Measurements from ENCODE around the gene ADCY2.

ADCY2 gene

DNA sequence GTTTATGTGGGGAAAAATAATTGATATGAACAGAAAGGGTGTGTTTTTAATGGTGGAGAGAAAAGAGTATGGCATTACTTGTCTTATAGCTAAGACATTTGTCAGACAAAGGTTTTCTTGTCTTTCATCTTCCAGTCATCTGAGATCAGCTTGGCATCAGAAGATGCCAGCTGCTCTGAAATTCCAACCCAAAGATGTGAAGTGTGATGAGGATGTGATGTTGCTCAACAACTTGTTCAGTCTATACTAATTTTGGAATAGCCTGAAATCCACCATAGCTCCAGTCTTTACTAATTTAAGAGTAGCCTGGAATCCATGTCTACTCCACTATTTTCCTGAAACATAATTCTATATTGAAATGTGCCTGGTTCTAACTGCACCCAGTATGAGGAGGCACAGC, 272.7 kb downstream of the ADCY2 start:
- H3K23ac ChIP-seq (ENCODE audit: low read length) = no peak overlapping the region
- no peak overlapping the region for H3K56ac ChIP-seq (ENCODE audit: low read length)
- no peak overlapping the region for H4K5ac ChIP-seq (ENCODE audit: low read length)
- DNase-seq = no peak
- no peaks in the 10 kb centered on the region for H3K27me3 ChIP-seq (ENCODE audit: insufficient read depth, low read length, poor library complexity)
- H2AK5ac ChIP-seq (ENCODE audit: low read length) = no peak overlapping the region
- no peaks in the 10 kb centered on the region for H3K79me2 ChIP-seq (ENCODE audit: control insufficient read depth, insufficient read depth, low read length)
- H4K8ac ChIP-seq (ENCODE audit: low read depth, low read length) = no peak overlapping the region
- H3K79me1 ChIP-seq (ENCODE audit: low read length) = peaks cover 6% of the 10 kb centered on the region
- H3K4ac ChIP-seq (ENCODE audit: low read depth, low read length) = no peak overlapping the region
- H2BK120ac ChIP-seq (ENCODE audit: low read depth, low read length) = no peak overlapping the region
- no peak overlapping the region for H2BK15ac ChIP-seq (replicated peaks; ENCODE audit: low read depth)
- H3K9ac ChIP-seq (ENCODE audit: low read length) = no peak overlapping the region
- no peak overlapping the region for H3K18ac ChIP-seq (ENCODE audit: low read length)
- H3K4me2 ChIP-seq (ENCODE audit: low read length) = no peak overlapping the region
- no peak overlapping the region for H3K4me3 ChIP-seq (ENCODE audit: low read length)
- no peaks in the 10 kb centered on the region for H3K36me3 ChIP-seq (ENCODE audit: control insufficient read depth, insufficient read depth, low read length)
- H3K4me1 ChIP-seq (ENCODE audit: control insufficient read depth, low read depth, low read length) = no peaks in the 10 kb centered on the region
- H3K27ac ChIP-seq (ENCODE audit: low read depth, low read length) = no peak overlapping the region
- H2BK5ac ChIP-seq (ENCODE audit: low read length) = no peak overlapping the region

DNA sequence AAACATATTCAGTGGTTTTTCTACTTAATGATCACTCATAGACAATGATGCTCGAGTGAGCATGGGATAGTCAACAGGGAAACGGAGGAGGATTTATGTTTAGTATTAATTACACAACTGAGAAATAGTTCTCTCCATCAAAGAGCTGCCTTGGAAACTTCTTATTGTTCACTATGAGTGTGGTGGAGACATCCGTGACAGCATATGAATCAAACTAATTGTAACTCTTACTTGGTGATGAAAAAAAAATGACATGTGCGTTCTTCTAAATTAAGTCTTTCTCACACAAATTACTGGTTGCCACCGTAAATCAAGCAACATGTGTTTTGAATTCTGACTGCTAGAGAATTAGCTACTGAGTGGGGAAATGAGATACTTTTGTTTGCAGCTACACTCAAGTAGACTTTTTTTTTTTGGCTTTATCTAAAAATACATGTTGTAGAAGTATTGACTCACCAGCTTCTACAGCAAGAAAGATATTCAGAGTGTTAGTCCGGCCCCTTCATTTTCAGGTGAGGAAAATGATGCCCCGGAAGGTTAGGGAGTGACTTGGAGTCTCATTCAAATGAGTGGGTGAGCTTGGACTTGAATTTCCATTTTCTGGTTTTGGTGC, 275.5 kb downstream of the ADCY2 start:
- H3K56ac ChIP-seq (ENCODE audit: low read length) = no peak overlapping the region
- peaks cover 6% of the 10 kb centered on the region for H3K79me1 ChIP-seq (ENCODE audit: low read length)
- no peak overlapping the region for H3K9ac ChIP-seq (ENCODE audit: low read length)
- no peak overlapping the region for H3K4ac ChIP-seq (ENCODE audit: low read depth, low read length)
- H3K4me3 ChIP-seq (ENCODE audit: low read length) = no peak overlapping the region
- H3K4me2 ChIP-seq (ENCODE audit: low read length) = no peak overlapping the region
- no peak overlapping the region for H3K23ac ChIP-seq (ENCODE audit: low read length)
- no peak overlapping the region for H2BK120ac ChIP-seq (ENCODE audit: low read depth, low read length)
- H2BK15ac ChIP-seq (replicated peaks; ENCODE audit: low read depth) = no peak overlapping the region
- no peak overlapping the region for H3K18ac ChIP-seq (ENCODE audit: low read length)
- no peaks in the 10 kb centered on the region for H3K4me1 ChIP-seq (ENCODE audit: control insufficient read depth, low read depth, low read length)
- no peak overlapping the region for H3K27ac ChIP-seq (ENCODE audit: low read depth, low read length)
- no peaks in the 10 kb centered on the region for H3K27me3 ChIP-seq (ENCODE audit: insufficient read depth, low read length, poor library complexity)
- H3K36me3 ChIP-seq (ENCODE audit: control insufficient read depth, insufficient read depth, low read length) = no peaks in the 10 kb centered on the region
- DNase-seq = no peak
- H2AK5ac ChIP-seq (ENCODE audit: low read length) = no peak overlapping the region
- H2BK5ac ChIP-seq (ENCODE audit: low read length) = no peak overlapping the region
- no peaks in the 10 kb centered on the region for H3K79me2 ChIP-seq (ENCODE audit: control insufficient read depth, insufficient read depth, low read length)
- no peak overlapping the region for H4K8ac ChIP-seq (ENCODE audit: low read depth, low read length)
- H4K5ac ChIP-seq (ENCODE audit: low read length) = no peak overlapping the region
- no CpG with 5 or more reads among the region's 7 CpGs for WGBS (ENCODE audit: extremely low coverage, insufficient coverage, low lambda C conversion rate)

DNA sequence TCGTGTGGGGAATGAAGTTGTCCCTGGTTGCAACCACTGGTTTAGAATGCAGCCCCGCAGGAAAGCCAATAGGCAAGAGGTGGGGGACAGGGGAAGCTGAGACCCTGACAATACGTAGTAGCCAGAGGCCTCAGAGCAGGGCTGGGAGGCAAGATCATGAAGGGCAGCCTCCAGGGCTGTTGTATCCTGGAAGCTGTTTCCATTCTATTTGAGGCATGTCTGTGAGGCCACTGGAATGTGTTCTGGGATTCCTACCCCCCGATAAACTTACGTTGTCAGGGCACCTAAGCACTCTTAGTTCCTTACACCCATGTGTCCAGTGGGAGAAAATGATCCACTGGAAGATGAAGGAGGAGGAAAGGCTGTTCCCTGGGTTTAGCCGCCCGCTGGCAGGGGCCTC, 277.7 kb downstream of the ADCY2 start:
- Histone ChIP-seq H3K79me1 (ENCODE audit: low read length) (peaks cover 7% of the 10 kb centered on the region), H3K56ac (ENCODE audit: low read length) (no peak overlapping the region), H3K4me1 (ENCODE audit: control insufficient read depth, low read depth, low read length) (no peaks in the 10 kb centered on the region), H4K5ac (ENCODE audit: low read length) (no peak overlapping the region), H3K23ac (ENCODE audit: low read length) (no peak overlapping the region), H2BK5ac (ENCODE audit: low read length) (no peak overlapping the region), H3K27ac (ENCODE audit: low read depth, low read length) (no peak overlapping the region), H2BK120ac (ENCODE audit: low read depth, low read length) (no peak overlapping the region), H3K4ac (ENCODE audit: low read depth, low read length) (no peak overlapping the region), H2BK15ac (replicated peaks; ENCODE audit: low read depth) (no peak overlapping the region), H3K4me2 (ENCODE audit: low read length) (no peak overlapping the region), H2AK5ac (ENCODE audit: low read length) (no peak overlapping the region), H4K8ac (ENCODE audit: low read depth, low read length) (no peak overlapping the region), H3K79me2 (ENCODE audit: control insufficient read depth, insufficient read depth, low read length) (no peaks in the 10 kb centered on the region), H3K27me3 (ENCODE audit: insufficient read depth, low read length, poor library complexity) (no peaks in the 10 kb centered on the region), H3K9ac (ENCODE audit: low read length) (no peak overlapping the region), H3K18ac (ENCODE audit: low read length) (no peak overlapping the region), H3K4me3 (ENCODE audit: low read length) (no peak overlapping the region), H3K36me3 (ENCODE audit: control insufficient read depth, insufficient read depth, low read length) (no peaks in the 10 kb centered on the region)
- DNase-seq = peak; percentile 43
- WGBS (ENCODE audit: extremely low coverage, insufficient coverage, low lambda C conversion rate) = no CpG with 5 or more reads among the region's 7 CpGs

DNA sequence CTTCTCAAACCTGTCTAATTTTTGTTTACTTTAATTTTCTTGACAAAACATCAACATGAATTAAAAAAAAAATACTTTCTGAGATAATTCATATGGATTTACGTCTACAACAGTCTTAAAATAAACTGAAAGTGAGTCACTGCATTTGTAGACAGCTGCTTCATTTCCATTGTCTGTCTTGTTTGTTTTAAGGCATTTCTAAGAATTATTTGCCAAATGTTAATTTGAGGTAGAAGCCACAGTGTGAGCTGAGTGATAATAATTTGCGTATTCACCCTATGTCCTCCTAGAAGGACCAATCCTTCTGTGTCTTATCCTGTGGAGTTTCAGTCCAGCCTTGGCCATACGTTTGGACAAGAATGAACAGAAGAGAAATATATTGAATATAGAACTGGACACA, 280.5 kb downstream of the ADCY2 start:
- Histone ChIP-seq H3K9ac (ENCODE audit: low read length) (no peak overlapping the region), H2BK120ac (ENCODE audit: low read depth, low read length) (no peak overlapping the region), H3K4me1 (ENCODE audit: control insufficient read depth, low read depth, low read length) (no peaks in the 10 kb centered on the region), H3K27ac (ENCODE audit: low read depth, low read length) (no peak overlapping the region), H4K5ac (ENCODE audit: low read length) (no peak overlapping the region), H3K4ac (ENCODE audit: low read depth, low read length) (no peak overlapping the region), H3K79me2 (ENCODE audit: control insufficient read depth, insufficient read depth, low read length) (no peaks in the 10 kb centered on the region), H3K23ac (ENCODE audit: low read length) (no peak overlapping the region), H2BK5ac (ENCODE audit: low read length) (no peak overlapping the region), H3K56ac (ENCODE audit: low read length) (no peak overlapping the region), H3K4me2 (ENCODE audit: low read length) (no peak overlapping the region), H3K27me3 (ENCODE audit: insufficient read depth, low read length, poor library complexity) (no peaks in the 10 kb centered on the region), H4K8ac (ENCODE audit: low read depth, low read length) (no peak overlapping the region), H3K18ac (ENCODE audit: low read length) (no peak overlapping the region), H3K79me1 (ENCODE audit: low read length) (peaks cover 7% of the 10 kb centered on the region), H2BK15ac (replicated peaks; ENCODE audit: low read depth) (no peak overlapping the region), H3K4me3 (ENCODE audit: low read length) (no peak overlapping the region), H3K36me3 (ENCODE audit: control insufficient read depth, insufficient read depth, low read length) (no peaks in the 10 kb centered on the region), H2AK5ac (ENCODE audit: low read length) (no peak overlapping the region)
- WGBS (ENCODE audit: extremely low coverage, insufficient coverage, low lambda C conversion rate) = no CpG with 5 or more reads among the region's 3 CpGs
- DNase-seq = no peak

DNA sequence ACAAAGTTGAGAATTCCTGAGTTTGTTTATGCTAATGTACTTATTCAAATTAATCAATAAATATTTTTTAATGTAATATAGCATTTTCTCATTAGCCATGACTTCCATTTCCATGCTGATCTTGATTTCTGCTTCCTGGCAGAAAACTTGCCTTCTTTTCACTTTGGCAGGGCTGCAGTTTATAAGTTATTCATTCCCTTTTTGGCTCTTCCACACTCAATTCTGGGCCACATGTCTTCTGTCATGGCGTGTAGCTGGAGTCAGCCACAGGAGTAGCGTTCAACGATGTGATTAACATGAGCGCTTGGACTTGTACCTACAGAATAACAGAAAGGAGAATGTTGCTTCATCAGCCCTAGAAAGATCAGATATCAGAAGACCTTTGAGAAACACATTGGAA, 282.1 kb downstream of the ADCY2 start:
- DNase-seq = no peak
- Histone ChIP-seq H2BK5ac (ENCODE audit: low read length) (no peak overlapping the region), H3K27ac (ENCODE audit: low read depth, low read length) (no peak overlapping the region), H3K4me3 (ENCODE audit: low read length) (no peak overlapping the region), H3K18ac (ENCODE audit: low read length) (no peak overlapping the region), H3K4me2 (ENCODE audit: low read length) (no peak overlapping the region), H3K79me2 (ENCODE audit: control insufficient read depth, insufficient read depth, low read length) (no peaks in the 10 kb centered on the region), H3K4me1 (ENCODE audit: control insufficient read depth, low read depth, low read length) (no peaks in the 10 kb centered on the region), H3K36me3 (ENCODE audit: control insufficient read depth, insufficient read depth, low read length) (no peaks in the 10 kb centered on the region), H3K56ac (ENCODE audit: low read length) (no peak overlapping the region), H3K27me3 (ENCODE audit: insufficient read depth, low read length, poor library complexity) (no peaks in the 10 kb centered on the region), H3K9ac (ENCODE audit: low read length) (no peak overlapping the region), H2BK15ac (replicated peaks; ENCODE audit: low read depth) (no peak overlapping the region), H4K8ac (ENCODE audit: low read depth, low read length) (no peak overlapping the region), H3K79me1 (ENCODE audit: low read length) (peaks cover 4% of the 10 kb centered on the region), H2AK5ac (ENCODE audit: low read length) (no peak overlapping the region), H2BK120ac (ENCODE audit: low read depth, low read length) (no peak overlapping the region), H3K23ac (ENCODE audit: low read length) (no peak overlapping the region), H3K4ac (ENCODE audit: low read depth, low read length) (no peak overlapping the region), H4K5ac (ENCODE audit: low read length) (no peak overlapping the region)
- no CpG with 5 or more reads among the region's 4 CpGs for WGBS (ENCODE audit: extremely low coverage, insufficient coverage, low lambda C conversion rate)

DNA sequence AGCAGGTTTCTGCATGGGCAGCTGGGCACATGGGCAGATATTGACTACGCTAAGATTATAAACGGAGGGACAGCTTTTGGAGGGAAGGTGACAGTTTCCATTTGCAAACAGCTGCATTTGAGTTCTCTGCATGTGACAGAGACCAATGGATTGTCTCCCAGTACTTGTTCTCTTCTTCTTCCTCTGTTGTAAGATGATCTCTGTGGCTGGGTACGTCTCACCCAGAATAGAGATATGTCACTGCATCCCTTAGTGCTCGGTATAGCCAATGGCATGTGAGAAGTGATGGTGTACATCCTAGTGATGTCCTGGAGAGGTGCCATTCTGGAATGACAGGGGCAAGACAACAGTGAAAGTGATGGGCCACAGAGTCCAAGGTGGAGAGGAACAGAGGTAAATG, 283.7 kb downstream of the ADCY2 start:
- Histone ChIP-seq H3K27ac (ENCODE audit: low read depth, low read length) (no peak overlapping the region), H3K4me3 (ENCODE audit: low read length) (no peak overlapping the region), H3K79me1 (ENCODE audit: low read length) (peaks cover 6% of the 10 kb centered on the region), H3K23ac (ENCODE audit: low read length) (no peak overlapping the region), H2AK5ac (ENCODE audit: low read length) (no peak overlapping the region), H3K9ac (ENCODE audit: low read length) (no peak overlapping the region), H2BK120ac (ENCODE audit: low read depth, low read length) (no peak overlapping the region), H3K4me2 (ENCODE audit: low read length) (no peak overlapping the region), H3K4ac (ENCODE audit: low read depth, low read length) (no peak overlapping the region), H3K79me2 (ENCODE audit: control insufficient read depth, insufficient read depth, low read length) (no peaks in the 10 kb centered on the region), H3K36me3 (ENCODE audit: control insufficient read depth, insufficient read depth, low read length) (no peaks in the 10 kb centered on the region), H4K8ac (ENCODE audit: low read depth, low read length) (no peak overlapping the region), H3K4me1 (ENCODE audit: control insufficient read depth, low read depth, low read length) (no peaks in the 10 kb centered on the region), H3K18ac (ENCODE audit: low read length) (no peak overlapping the region), H2BK5ac (ENCODE audit: low read length) (no peak overlapping the region), H4K5ac (ENCODE audit: low read length) (no peak overlapping the region), H3K27me3 (ENCODE audit: insufficient read depth, low read length, poor library complexity) (no peaks in the 10 kb centered on the region), H3K56ac (ENCODE audit: low read length) (no peak overlapping the region), H2BK15ac (replicated peaks; ENCODE audit: low read depth) (no peak overlapping the region)
- WGBS (ENCODE audit: extremely low coverage, insufficient coverage, low lambda C conversion rate) = no CpG with 5 or more reads among the region's 4 CpGs
- no peak for DNase-seq

All from mesendoderm (in vitro differentiated cells).